ENCODE results near the gene CHST7.

Gene CHST7

DNA sequence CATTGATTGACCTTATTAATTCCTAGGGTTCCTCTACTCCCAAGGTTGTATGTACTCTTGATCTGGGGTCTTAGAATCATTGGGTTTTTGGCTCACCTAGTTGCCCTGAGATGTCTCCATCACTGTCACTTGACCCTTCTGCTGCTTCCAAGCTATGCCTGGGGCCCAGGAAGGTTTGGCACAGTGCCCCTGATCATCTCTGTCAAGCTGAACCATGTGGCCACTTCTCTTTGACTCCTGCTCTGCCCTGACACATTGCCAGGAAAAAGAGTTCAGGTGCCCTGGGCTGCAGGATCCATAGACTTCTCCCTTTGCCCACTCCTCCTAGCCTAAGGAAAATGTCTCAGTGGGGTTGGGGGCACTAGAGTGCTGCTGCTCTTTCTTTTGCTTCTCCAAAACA lies 3.9 kb upstream of the CHST7 start:
- H2BK15ac ChIP-seq (ENCODE audit: low read depth, poor library complexity, severe bottlenecking): no peak overlapping the region
- peaks cover 5% of the 10 kb centered on the region for H3K4me1 ChIP-seq (ENCODE audit: control insufficient read depth, insufficient read depth, low read depth, low read length)
- H3K14ac ChIP-seq (ENCODE audit: low read length in 2 of 2): no peak overlapping the region
- H2AK5ac ChIP-seq (ENCODE audit: low read length, severe bottlenecking): no peak overlapping the region
- H3K4me3 ChIP-seq (ENCODE audit: insufficient read depth in 1 of 2, low read depth in 1 of 2, low read length in 2 of 2): no peak overlapping the region
- H2BK5ac ChIP-seq (ENCODE audit: low read depth, low read length, poor library complexity, severe bottlenecking): no peak overlapping the region
- no peak overlapping the region for H4K8ac ChIP-seq (ENCODE audit: low read length)
- H3K9me3 ChIP-seq (ENCODE audit: control insufficient read depth, low read length): no peaks in the 10 kb centered on the region
- peaks cover 1% of the 10 kb centered on the region for H3K79me1 ChIP-seq (replicated peaks; ENCODE audit: low read length, poor library complexity, severe bottlenecking)
- H2BK120ac ChIP-seq (ENCODE audit: low read depth, low read length): no peak overlapping the region
- no peak overlapping the region for H2AFZ ChIP-seq (ENCODE audit: low read depth, low read length)
- no peak overlapping the region for H3K9ac ChIP-seq (ENCODE audit: low read length)
- no peaks in the 10 kb centered on the region for H3K36me3 ChIP-seq (ENCODE audit: control insufficient read depth in 1 of 2, insufficient read depth in 2 of 2, low read depth in 1 of 2, low read length in 2 of 2)
- H3K23ac ChIP-seq (ENCODE audit: low read length in 2 of 2): no peak overlapping the region
- DNase-seq: no peak
- H3K4me2 ChIP-seq (ENCODE audit: low read length, poor library complexity, severe bottlenecking): no peak overlapping the region
- H3K27ac ChIP-seq (ENCODE audit: low read length, poor library complexity, severe bottlenecking): no peak overlapping the region
- H2BK12ac ChIP-seq (ENCODE audit: low read length in 2 of 2): no peak overlapping the region
- no peak overlapping the region for H3K4ac ChIP-seq (ENCODE audit: low read depth in 1 of 2, low read length in 2 of 2)
- H4K91ac ChIP-seq (ENCODE audit: low read length): no peak overlapping the region
- peaks cover 0 to 16% of the 10 kb centered on the region in 2 experiments for H3K27me3 ChIP-seq (ENCODE audit: control insufficient read depth in 1 of 2, insufficient read depth in 1 of 2, low read length in 2 of 2)
- H3K18ac ChIP-seq (ENCODE audit: low read depth in 1 of 2, low read length in 2 of 2): no peak overlapping the region

DNA sequence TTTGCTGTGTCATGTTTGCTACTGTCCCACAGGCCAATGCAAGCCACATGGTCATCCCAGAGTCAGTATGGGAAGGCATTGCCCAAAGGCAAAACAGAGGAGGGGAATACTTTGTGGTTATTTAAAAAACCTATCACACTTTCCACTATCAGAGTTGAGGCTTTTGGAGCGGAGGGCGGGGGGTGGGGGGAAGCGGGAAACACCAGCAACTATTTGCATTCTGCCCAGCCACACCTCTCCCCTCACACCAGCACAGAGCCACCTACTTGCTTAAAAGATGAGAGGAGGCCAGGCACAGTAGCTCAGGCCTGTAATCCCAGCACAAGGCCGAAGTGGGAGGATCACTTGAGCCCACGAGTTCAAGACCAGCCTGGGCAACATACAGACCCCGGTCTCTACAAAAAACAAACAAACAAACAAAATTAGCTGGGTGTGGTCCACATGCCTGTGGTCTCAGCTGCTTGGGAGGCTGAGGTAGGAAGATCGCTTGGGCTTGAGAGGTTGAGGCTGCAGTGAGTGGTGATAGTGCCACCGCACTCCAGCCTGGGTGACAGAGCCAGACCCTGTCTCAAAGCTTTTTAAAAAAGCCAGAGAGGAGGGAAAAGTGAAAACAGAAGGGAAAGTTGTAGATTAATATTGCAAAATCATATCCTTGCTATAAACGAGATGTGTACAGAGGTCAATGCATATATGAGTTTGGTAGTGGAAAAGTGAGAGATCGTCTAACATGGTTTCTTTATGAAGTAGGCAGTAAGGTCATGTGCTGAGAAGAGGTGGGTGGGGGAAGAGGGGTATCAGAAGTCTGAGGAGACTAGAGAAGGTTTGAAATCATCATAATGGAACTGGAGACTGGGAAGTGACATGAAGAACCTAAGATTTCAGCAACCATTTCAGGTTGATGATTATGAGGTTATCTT lies 1.9 kb upstream of the CHST7 start:
- H2BK5ac ChIP-seq (ENCODE audit: low read depth, low read length, poor library complexity, severe bottlenecking): no peak overlapping the region
- H2BK120ac ChIP-seq (ENCODE audit: low read depth, low read length): no peak overlapping the region
- H3K4me2 ChIP-seq (ENCODE audit: low read length, poor library complexity, severe bottlenecking): no peak overlapping the region
- H4K8ac ChIP-seq (ENCODE audit: low read length): no peak overlapping the region
- H4K91ac ChIP-seq (ENCODE audit: low read length): no peak overlapping the region
- no peak overlapping the region for H3K4ac ChIP-seq (ENCODE audit: low read depth in 1 of 2, low read length in 2 of 2)
- H3K18ac ChIP-seq (ENCODE audit: low read depth in 1 of 2, low read length in 2 of 2): no peak overlapping the region
- no peak overlapping the region for H2AK5ac ChIP-seq (ENCODE audit: low read length, severe bottlenecking)
- H3K4me3 ChIP-seq (ENCODE audit: insufficient read depth in 1 of 2, low read depth in 1 of 2, low read length in 2 of 2): no peak overlapping the region
- 94% methylated on average over 5 of the region's 10 CpGs for WGBS
- no peak overlapping the region for H3K23ac ChIP-seq (ENCODE audit: low read length in 2 of 2)
- H3K4me1 ChIP-seq (ENCODE audit: control insufficient read depth, insufficient read depth, low read depth, low read length): peaks cover 12% of the 10 kb centered on the region
- H3K79me1 ChIP-seq (replicated peaks; ENCODE audit: low read length, poor library complexity, severe bottlenecking): peaks cover 1% of the 10 kb centered on the region
- H2BK12ac ChIP-seq (ENCODE audit: low read length in 2 of 2): no peak overlapping the region
- no peak overlapping the region for H2AFZ ChIP-seq (ENCODE audit: low read depth, low read length)
- H2BK15ac ChIP-seq (ENCODE audit: low read depth, poor library complexity, severe bottlenecking): no peak overlapping the region
- no peak overlapping the region for H3K27ac ChIP-seq (ENCODE audit: low read length, poor library complexity, severe bottlenecking)
- H3K36me3 ChIP-seq (ENCODE audit: control insufficient read depth in 1 of 2, insufficient read depth in 2 of 2, low read depth in 1 of 2, low read length in 2 of 2): no peaks in the 10 kb centered on the region
- DNase-seq: no peak
- no peak overlapping the region for H3K14ac ChIP-seq (ENCODE audit: low read length in 2 of 2)
- H3K9ac ChIP-seq (ENCODE audit: low read length): no peak overlapping the region
- H3K9me3 ChIP-seq (ENCODE audit: control insufficient read depth, low read length): no peaks in the 10 kb centered on the region
- H3K27me3 ChIP-seq (ENCODE audit: control insufficient read depth in 1 of 2, insufficient read depth in 1 of 2, low read length in 2 of 2): peaks cover 0 to 11% of the 10 kb centered on the region in 2 experiments

DNA sequence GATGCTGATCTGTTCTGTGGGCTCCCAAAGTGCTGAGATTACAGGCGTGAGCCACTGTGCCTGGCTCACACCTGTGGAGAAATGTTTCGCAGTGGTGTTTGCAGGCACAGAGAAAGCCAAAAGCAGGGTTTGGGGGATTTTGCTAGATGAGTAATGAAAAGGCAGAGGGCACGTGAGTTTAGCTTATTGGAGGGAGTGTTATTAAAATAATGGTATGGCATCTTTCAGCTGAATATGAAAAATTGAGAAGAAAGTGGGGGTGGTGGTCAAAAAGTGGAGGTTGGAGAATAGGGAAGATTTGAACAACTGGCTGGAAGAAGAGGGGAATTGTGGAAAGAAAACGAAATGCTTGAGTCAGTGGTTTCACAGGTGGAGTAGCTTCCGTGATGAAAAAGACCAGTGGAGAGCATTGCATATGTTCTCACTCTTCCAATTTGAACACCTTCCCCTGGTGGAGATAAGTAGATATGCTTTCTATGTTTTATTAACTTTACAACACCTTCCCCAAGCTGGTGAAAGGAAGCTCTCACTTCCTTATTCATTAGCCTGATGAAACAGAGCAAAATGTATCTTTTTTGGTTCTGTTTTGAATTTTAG lies 1.1 kb upstream of the CHST7 start:
- H4K8ac ChIP-seq (ENCODE audit: low read length): no peak overlapping the region
- peaks cover 13% of the 10 kb centered on the region for H3K4me1 ChIP-seq (ENCODE audit: control insufficient read depth, insufficient read depth, low read depth, low read length)
- no peak overlapping the region for H3K23ac ChIP-seq (ENCODE audit: low read length in 2 of 2)
- peaks cover 1% of the 10 kb centered on the region for H3K79me1 ChIP-seq (replicated peaks; ENCODE audit: low read length, poor library complexity, severe bottlenecking)
- no peak overlapping the region for H3K27ac ChIP-seq (ENCODE audit: low read length, poor library complexity, severe bottlenecking)
- no peak overlapping the region for H3K4me2 ChIP-seq (ENCODE audit: low read length, poor library complexity, severe bottlenecking)
- no peak overlapping the region for H2AFZ ChIP-seq (ENCODE audit: low read depth, low read length)
- no peak overlapping the region for H2BK5ac ChIP-seq (ENCODE audit: low read depth, low read length, poor library complexity, severe bottlenecking)
- no peak overlapping the region for H2BK15ac ChIP-seq (ENCODE audit: low read depth, poor library complexity, severe bottlenecking)
- H3K14ac ChIP-seq (ENCODE audit: low read length in 2 of 2): no peak overlapping the region
- no peaks in the 10 kb centered on the region for H3K9me3 ChIP-seq (ENCODE audit: control insufficient read depth, low read length)
- no peak overlapping the region for H3K4me3 ChIP-seq (ENCODE audit: insufficient read depth in 1 of 2, low read depth in 1 of 2, low read length in 2 of 2)
- no peak overlapping the region for H3K9ac ChIP-seq (ENCODE audit: low read length)
- no peak overlapping the region for H4K91ac ChIP-seq (ENCODE audit: low read length)
- DNase-seq: no peak
- no peak overlapping the region for H2BK120ac ChIP-seq (ENCODE audit: low read depth, low read length)
- H2AK5ac ChIP-seq (ENCODE audit: low read length, severe bottlenecking): no peak overlapping the region
- no peak overlapping the region for H2BK12ac ChIP-seq (ENCODE audit: low read length in 2 of 2)
- H3K36me3 ChIP-seq (ENCODE audit: control insufficient read depth in 1 of 2, insufficient read depth in 2 of 2, low read depth in 1 of 2, low read length in 2 of 2): no peaks in the 10 kb centered on the region
- no peak overlapping the region for H3K18ac ChIP-seq (ENCODE audit: low read depth in 1 of 2, low read length in 2 of 2)
- H3K27me3 ChIP-seq (ENCODE audit: control insufficient read depth in 1 of 2, insufficient read depth in 1 of 2, low read length in 2 of 2): peaks cover 0 to 11% of the 10 kb centered on the region in 2 experiments
- H3K4ac ChIP-seq (ENCODE audit: low read depth in 1 of 2, low read length in 2 of 2): no peak overlapping the region
- WGBS: 81% methylated on average over 3 of the region's 5 CpGs
